IPS DF 6.9 (cell line): ENCODE results near the gene EIF4G2.
"Not testable (repeated sequence)": the region's sequence is repeated elsewhere in the genome, so short reads cannot be mapped to it uniquely, and the experiment has no call there.

ENCODE experiments used
- DNase-seq: peaks from one replicate; pipeline ENCODE4 v3.0.0-alpha.2; 2013; ENCODE audit warnings: low read depth, low spot score
- H3K27ac ChIP-seq: one replicate; pipeline ENCODE4 v1.5.1; 2013; ENCODE audit warnings: low read length, control low read depth
- H3K27me3 ChIP-seq: 2 replicates; pipeline ENCODE4 v1.6.1; 2013; ENCODE audit warnings: mild to moderate bottlenecking, low read length; ENCODE audit not compliant: control insufficient read depth, insufficient read depth
- H3K36me3 ChIP-seq: 2 replicates; pipeline ENCODE4 v1.6.1; 2013; ENCODE audit warnings: low read length; ENCODE audit not compliant: control insufficient read depth, insufficient read depth
- H3K4me1 ChIP-seq: 2 replicates; pipeline ENCODE4 v1.6.1; 2013; ENCODE audit warnings: low read length; ENCODE audit not compliant: control insufficient read depth, insufficient read depth
- H3K4me3 ChIP-seq: 2 replicates; pipeline ENCODE4 v1.5.1; 2013; ENCODE audit warnings: mild to moderate bottlenecking, low read length
- H3K9me3 ChIP-seq: 2 replicates; pipeline ENCODE4 v1.6.1; 2013; ENCODE audit warnings: low read length, inconsistent platforms; ENCODE audit not compliant: control insufficient read depth, insufficient read depth
- WGBS: extraction: QIAGEN DNeasy Blood & Tissue Kit; methylation state at CpG from one replicate; pipeline ENCODE4 v1.1.7; 2013; ENCODE audit warnings: mixed read lengths, missing lambda C conversion rate; ENCODE audit not compliant: insufficient read length, insufficient coverage; 5-methylcytosine and 5-hydroxymethylcytosine counted together

Gene EIF4G2

GRCh38 chr11:10838881-10839280 lies 30.2 kb upstream of the EIF4G2 start:
- no peak for DNase-seq
- Histone ChIP-seq H3K4me1 (no peaks in the 10 kb centered on the region), H3K27ac (no peak overlapping the region), H3K4me3 (no peak overlapping the region), H3K9me3 (no peaks in the 10 kb centered on the region), H3K27me3 (no peaks in the 10 kb centered on the region), H3K36me3 (no peaks in the 10 kb centered on the region)
- no CpG with 5 or more reads among the region's 3 CpGs for WGBS

GRCh38 chr11:10838083-10838482 lies 29.4 kb upstream of the EIF4G2 start:
- no peak overlapping the region for H3K4me3 ChIP-seq
- no peak overlapping the region for H3K27ac ChIP-seq
- no peaks in the 10 kb centered on the region for H3K4me1 ChIP-seq
- DNase-seq, result no peak
- no peaks in the 10 kb centered on the region for H3K36me3 ChIP-seq
- H3K9me3 ChIP-seq, result no peaks in the 10 kb centered on the region
- no peaks in the 10 kb centered on the region for H3K27me3 ChIP-seq

- no CpG with 5 or more reads among the region's 4 CpGs for WGBS
- H3K9me3 ChIP-seq, H3K27ac ChIP-seq, H3K4me3 ChIP-seq, H3K27me3 ChIP-seq, H3K36me3 ChIP-seq, H3K4me1 ChIP-seq, DNase-seq: not testable (repeated sequence)
Observed at GRCh38 chr11:10836884-10837283, 28.2 kb upstream of the EIF4G2 start.

- Histone ChIP-seq H3K27me3 (no peaks in the 10 kb centered on the region), H3K36me3 (no peaks in the 10 kb centered on the region), H3K9me3 (no peaks in the 10 kb centered on the region), H3K4me3 (no peak overlapping the region), H3K27ac (no peak overlapping the region), H3K4me1 (no peaks in the 10 kb centered on the region)
- DNase-seq, result no peak
- no CpG with 5 or more reads among the region's 4 CpGs for WGBS
Observed at GRCh38 chr11:10829139-10829538, 20.4 kb upstream of the EIF4G2 start.

GRCh38 chr11:10828402-10828801 lies 19.7 kb upstream of the EIF4G2 start:
- Histone ChIP-seq H3K4me1 (no peaks in the 10 kb centered on the region), H3K4me3 (no peak overlapping the region), H3K9me3 (no peaks in the 10 kb centered on the region), H3K27ac (no peak overlapping the region), H3K27me3 (no peaks in the 10 kb centered on the region), H3K36me3 (no peaks in the 10 kb centered on the region)
- DNase-seq, result no peak
- WGBS, result no CpG with 5 or more reads among the region's 2 CpGs

- Histone ChIP-seq H3K36me3 (no peaks in the 10 kb centered on the region), H3K4me1 (no peaks in the 10 kb centered on the region), H3K27me3 (no peaks in the 10 kb centered on the region), H3K9me3 (no peaks in the 10 kb centered on the region), H3K4me3 (no peak overlapping the region), H3K27ac (no peak overlapping the region)
- no CpG with 5 or more reads among the region's 3 CpGs for WGBS
- DNase-seq, result no peak
Observed at GRCh38 chr11:10824888-10825287, 16.2 kb upstream of the EIF4G2 start.

GRCh38 chr11:10823152-10823579 lies 14.4 kb upstream of the EIF4G2 start:
- Histone ChIP-seq H3K36me3 (no peaks in the 10 kb centered on the region), H3K4me1 (no peaks in the 10 kb centered on the region), H3K27me3 (no peaks in the 10 kb centered on the region), H3K27ac (no peak overlapping the region), H3K4me3 (no peak overlapping the region), H3K9me3 (no peaks in the 10 kb centered on the region)
- DNase-seq, result no peak
- WGBS, result no CpG with 5 or more reads among the region's 2 CpGs

- not testable (repeated sequence) for H3K27ac ChIP-seq, H3K4me3 ChIP-seq, H3K9me3 ChIP-seq, H3K36me3 ChIP-seq, DNase-seq, H3K4me1 ChIP-seq, H3K27me3 ChIP-seq
- WGBS, result no CpG with 5 or more reads among the region's 3 CpGs
Observed at GRCh38 chr11:10822491-10822890, 13.8 kb upstream of the EIF4G2 start.

GRCh38 chr11:10818594-10818993 lies 9.9 kb upstream of the EIF4G2 start:
- no peaks in the 10 kb centered on the region for H3K36me3 ChIP-seq
- no peak overlapping the region for H3K27ac ChIP-seq
- H3K27me3 ChIP-seq, result no peaks in the 10 kb centered on the region
- no peaks in the 10 kb centered on the region for H3K4me1 ChIP-seq
- H3K4me3 ChIP-seq, result no peak overlapping the region
- no CpG with 5 or more reads among the region's 1 CpG for WGBS
- H3K9me3 ChIP-seq, result no peaks in the 10 kb centered on the region
- no peak for DNase-seq

- H3K4me1 ChIP-seq, result no peaks in the 10 kb centered on the region
- no peaks in the 10 kb centered on the region for H3K27me3 ChIP-seq
- H3K36me3 ChIP-seq, result no peaks in the 10 kb centered on the region
- no peak overlapping the region for H3K27ac ChIP-seq
- H3K4me3 ChIP-seq, result no peak overlapping the region
- no peaks in the 10 kb centered on the region for H3K9me3 ChIP-seq
- no peak for DNase-seq
Observed at GRCh38 chr11:10813945-10814344, 5.2 kb upstream of the EIF4G2 start.

GRCh38 chr11:10809373-10810160 lies 841 bp upstream of the EIF4G2 start:
- DNase-seq, result no peak
- peak overlapping the region; percentile 46; the same call in 1 of the 2 replicates for H3K4me3 ChIP-seq
- H3K36me3 ChIP-seq, result peaks cover 16% of the 10 kb centered on the region; the same call in 1 of the 2 replicates
- no peak overlapping the region for H3K27ac ChIP-seq
- no peaks in the 10 kb centered on the region for H3K4me1 ChIP-seq
- no peaks in the 10 kb centered on the region for H3K27me3 ChIP-seq
- H3K9me3 ChIP-seq, result no peaks in the 10 kb centered on the region
- no CpG with 5 or more reads among the region's 29 CpGs for WGBS
